IPS DF 6.9 (cell line): ENCODE measurements around the gene ANKRD12.
A peak's percentile ranks its signal among the peaks of the same experiment; 100 is the strongest.

ENCODE experiments used
- DNase-seq: peaks from one replicate; pipeline ENCODE4 v3.0.0-alpha.2; 2013; ENCODE audit warnings: low read depth, low spot score
- H3K27ac ChIP-seq: one replicate; pipeline ENCODE4 v1.5.1; 2013; ENCODE audit warnings: low read length, control low read depth
- H3K27me3 ChIP-seq: 2 replicates; pipeline ENCODE4 v1.6.1; 2013; ENCODE audit warnings: mild to moderate bottlenecking, low read length; ENCODE audit not compliant: control insufficient read depth, insufficient read depth
- H3K36me3 ChIP-seq: 2 replicates; pipeline ENCODE4 v1.6.1; 2013; ENCODE audit warnings: low read length; ENCODE audit not compliant: control insufficient read depth, insufficient read depth
- H3K4me1 ChIP-seq: 2 replicates; pipeline ENCODE4 v1.6.1; 2013; ENCODE audit warnings: low read length; ENCODE audit not compliant: control insufficient read depth, insufficient read depth
- H3K4me3 ChIP-seq: 2 replicates; pipeline ENCODE4 v1.5.1; 2013; ENCODE audit warnings: mild to moderate bottlenecking, low read length
- H3K9me3 ChIP-seq: 2 replicates; pipeline ENCODE4 v1.6.1; 2013; ENCODE audit warnings: low read length, inconsistent platforms; ENCODE audit not compliant: control insufficient read depth, insufficient read depth
- WGBS: extraction: QIAGEN DNeasy Blood & Tissue Kit; methylation state at CpG from one replicate; pipeline ENCODE4 v1.1.7; 2013; ENCODE audit warnings: mixed read lengths, missing lambda C conversion rate; ENCODE audit not compliant: insufficient read length, insufficient coverage; 5-methylcytosine and 5-hydroxymethylcytosine counted together

The ANKRD12 gene

GRCh38 chr18:9321017-9321452, 184.5 kb downstream of the ANKRD12 start:
- no peak for DNase-seq
- H3K27me3 ChIP-seq: no peaks in the 10 kb centered on the region
- H3K4me3 ChIP-seq: no peak overlapping the region
- H3K27ac ChIP-seq: no peak overlapping the region
- H3K9me3 ChIP-seq: no peaks in the 10 kb centered on the region
- H3K4me1 ChIP-seq: no peaks in the 10 kb centered on the region
- WGBS: no CpG with 5 or more reads among the region's 4 CpGs
- no peaks in the 10 kb centered on the region for H3K36me3 ChIP-seq

- H3K27me3 ChIP-seq: no peaks in the 10 kb centered on the region
- no CpG with 5 or more reads among the region's 4 CpGs for WGBS
These were observed 185.2 kb downstream of the ANKRD12 start for GRCh38 chr18:9321736-9322135.

GRCh38 chr18:9322744-9323143, 186.2 kb downstream of the ANKRD12 start:
- Histone ChIP-seq H3K27me3 (no peaks in the 10 kb centered on the region), H3K9me3 (no peaks in the 10 kb centered on the region), H3K4me3 (no peak overlapping the region), H3K36me3 (no peaks in the 10 kb centered on the region), H3K4me1 (no peaks in the 10 kb centered on the region), H3K27ac (no peak overlapping the region)
- DNase-seq: no peak
- WGBS: no CpG with 5 or more reads among the region's 2 CpGs

More at GRCh38 chr18:9321736-9322135, 185.2 kb downstream of the ANKRD12 start:
- H3K27ac ChIP-seq: no peak overlapping the region
- no peaks in the 10 kb centered on the region for H3K4me1 ChIP-seq
- DNase-seq: no peak
- H3K36me3 ChIP-seq: no peaks in the 10 kb centered on the region
- no peaks in the 10 kb centered on the region for H3K9me3 ChIP-seq
- H3K4me3 ChIP-seq: no peak overlapping the region

- Histone ChIP-seq H3K27ac (no peak overlapping the region), H3K36me3 (no peaks in the 10 kb centered on the region), H3K27me3 (no peaks in the 10 kb centered on the region), H3K9me3 (no peaks in the 10 kb centered on the region), H3K4me3 (no peak overlapping the region), H3K4me1 (no peaks in the 10 kb centered on the region)
- no peak for DNase-seq
- no CpG with 5 or more reads among the region's 3 CpGs for WGBS
These were observed 187.3 kb downstream of the ANKRD12 start for GRCh38 chr18:9323750-9324445.

- no peaks in the 10 kb centered on the region for H3K4me1 ChIP-seq
- WGBS: no CpG with 5 or more reads among the region's 2 CpGs
- H3K36me3 ChIP-seq: no peaks in the 10 kb centered on the region
- DNase-seq: no peak
- no peaks in the 10 kb centered on the region for H3K9me3 ChIP-seq
- H3K27me3 ChIP-seq: no peaks in the 10 kb centered on the region
- no peak overlapping the region for H3K27ac ChIP-seq
- H3K4me3 ChIP-seq: no peak overlapping the region
These were observed 189.1 kb downstream of the ANKRD12 start for GRCh38 chr18:9325716-9326115.

- DNase-seq: no peak
- no peak overlapping the region for H3K4me3 ChIP-seq
- H3K27me3 ChIP-seq: no peaks in the 10 kb centered on the region
- WGBS: no CpG with 5 or more reads among the region's 2 CpGs
- no peaks in the 10 kb centered on the region for H3K36me3 ChIP-seq
- H3K9me3 ChIP-seq: no peaks in the 10 kb centered on the region
- no peak overlapping the region for H3K27ac ChIP-seq
- H3K4me1 ChIP-seq: no peaks in the 10 kb centered on the region
These were observed 192.2 kb downstream of the ANKRD12 start for GRCh38 chr18:9328776-9329175.

- no peaks in the 10 kb centered on the region for H3K27me3 ChIP-seq
- no peaks in the 10 kb centered on the region for H3K9me3 ChIP-seq
- DNase-seq: no peak
- H3K36me3 ChIP-seq: no peaks in the 10 kb centered on the region
- no peak overlapping the region for H3K4me3 ChIP-seq
- no CpG with 5 or more reads among the region's 1 CpG for WGBS
- H3K27ac ChIP-seq: no peak overlapping the region
- H3K4me1 ChIP-seq: no peaks in the 10 kb centered on the region
These were observed 192.9 kb downstream of the ANKRD12 start for GRCh38 chr18:9329471-9329870.

GRCh38 chr18:9330419-9330818, 193.8 kb downstream of the ANKRD12 start:
- H3K27me3 ChIP-seq: no peaks in the 10 kb centered on the region
- H3K9me3 ChIP-seq: no peaks in the 10 kb centered on the region
- no peak overlapping the region for H3K27ac ChIP-seq
- H3K36me3 ChIP-seq: no peaks in the 10 kb centered on the region
- WGBS: no CpG with 5 or more reads among the region's 3 CpGs
- DNase-seq: no peak
- no peaks in the 10 kb centered on the region for H3K4me1 ChIP-seq
- no peak overlapping the region for H3K4me3 ChIP-seq

- peak; percentile 41 for DNase-seq
- WGBS: no CpG with 5 or more reads among the region's 52 CpGs
These were observed 197.1 kb downstream of the ANKRD12 start for GRCh38 chr18:9333441-9334328.

GRCh38 chr18:9334329-9334972, 197.9 kb downstream of the ANKRD12 start, which contains the start of gene TWSG1:
Gene TWSG1, plus strand, starts transcription at chr18:9334773. Its CDS starts 2,457 bp downstream, at chr18:9337230.
- peak; percentile 61 for DNase-seq
- no peak within 1 kb of the TSS for H3K27ac ChIP-seq
- H3K36me3 ChIP-seq: no peaks in the 10 kb centered on the region
- H3K4me3 ChIP-seq: peak within 1 kb of the TSS; percentile 96
- H3K9me3 ChIP-seq: no peaks in the 10 kb centered on the region
- no peaks in the 10 kb centered on the region for H3K4me1 ChIP-seq
- no peaks in the 10 kb centered on the region for H3K27me3 ChIP-seq
- WGBS: no CpG with 5 or more reads among the region's 67 CpGs

More at GRCh38 chr18:9333441-9334328, 197.1 kb downstream of the ANKRD12 start:
- no peaks in the 10 kb centered on the region for H3K27me3 ChIP-seq
- no peaks in the 10 kb centered on the region for H3K9me3 ChIP-seq
- H3K36me3 ChIP-seq: no peaks in the 10 kb centered on the region
- no peaks in the 10 kb centered on the region for H3K4me1 ChIP-seq
- no peak overlapping the region for H3K27ac ChIP-seq
- H3K4me3 ChIP-seq: peak overlapping the region; percentile 34; the same call in 1 of the 2 replicates
